ENCODE data around the gene HSD17B10.

- TF ChIP-seq POLR2AphosphoS5 (IDR thresholded peaks at IDR 0.05) (no peak), POLR2A (IDR thresholded peaks at IDR 0.05) (no peak)
- TF ChIP-seq, protein P1, sequence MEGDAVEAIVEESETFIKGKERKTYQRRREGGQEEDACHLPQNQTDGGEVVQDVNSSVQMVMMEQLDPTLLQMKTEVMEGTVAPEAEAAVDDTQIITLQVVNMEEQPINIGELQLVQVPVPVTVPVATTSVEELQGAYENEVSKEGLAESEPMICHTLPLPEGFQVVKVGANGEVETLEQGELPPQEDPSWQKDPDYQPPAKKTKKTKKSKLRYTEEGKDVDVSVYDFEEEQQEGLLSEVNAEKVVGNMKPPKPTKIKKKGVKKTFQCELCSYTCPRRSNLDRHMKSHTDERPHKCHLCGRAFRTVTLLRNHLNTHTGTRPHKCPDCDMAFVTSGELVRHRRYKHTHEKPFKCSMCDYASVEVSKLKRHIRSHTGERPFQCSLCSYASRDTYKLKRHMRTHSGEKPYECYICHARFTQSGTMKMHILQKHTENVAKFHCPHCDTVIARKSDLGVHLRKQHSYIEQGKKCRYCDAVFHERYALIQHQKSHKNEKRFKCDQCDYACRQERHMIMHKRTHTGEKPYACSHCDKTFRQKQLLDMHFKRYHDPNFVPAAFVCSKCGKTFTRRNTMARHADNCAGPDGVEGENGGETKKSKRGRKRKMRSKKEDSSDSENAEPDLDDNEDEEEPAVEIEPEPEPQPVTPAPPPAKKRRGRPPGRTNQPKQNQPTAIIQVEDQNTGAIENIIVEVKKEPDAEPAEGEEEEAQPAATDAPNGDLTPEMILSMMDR (IDR thresholded peaks at IDR 0.05 in 8 of 11, conservative IDR thresholded peaks at IDR 0.05 in 3 of 11) = no peak
Observed at GRCh38 chrX:53440101-53440500, 5.9 kb upstream of the HSD17B10 start.

Data from spleen (tissue), 7 donors.